GM12875 (cell line): Measurements from ENCODE around the gene KRT7.

Experiments
- H3K4me3 ChIP-seq: one replicate; pipeline ENCODE4 v1.5.1; 2011; ENCODE audit warnings: low read depth, low read length, control low read depth
- CTCF ChIP-seq: IDR thresholded peaks from 2 replicates; pipeline ENCODE4 v1.5.1; 2011; ENCODE audit warnings: low read depth, mild to moderate bottlenecking, control low read depth, inconsistent platforms, low read length, moderate library complexity, borderline replicate concordance; ENCODE audit not compliant: insufficient read depth

KRT7 gene

GRCh38 chr12:52209321-52209720 lies 23.7 kb upstream of the KRT7 start:
- H3K4me3 ChIP-seq, result no peak overlapping the region
- no peak for TF ChIP-seq CTCF

- no peak for TF ChIP-seq CTCF
These were observed 22.7 kb upstream of the KRT7 start for GRCh38 chr12:52210186-52210924.

GRCh38 chr12:52210925-52211650 lies 22.0 kb upstream of the KRT7 start:
- no peak for TF ChIP-seq CTCF
- H3K4me3 ChIP-seq, result no peak overlapping the region

More at GRCh38 chr12:52210186-52210924, 22.7 kb upstream of the KRT7 start:
- no peak overlapping the region for H3K4me3 ChIP-seq

- no peak overlapping the region for H3K4me3 ChIP-seq
- no peak for TF ChIP-seq CTCF
These were observed 21.1 kb upstream of the KRT7 start for GRCh38 chr12:52211716-52212585.

GRCh38 chr12:52212701-52213563 lies 20.1 kb upstream of the KRT7 start:
- no peak overlapping the region for H3K4me3 ChIP-seq
- no peak for TF ChIP-seq CTCF

- no peak overlapping the region for H3K4me3 ChIP-seq
- TF ChIP-seq CTCF, result peak; percentile 97
These were observed 19.3 kb upstream of the KRT7 start for GRCh38 chr12:52213564-52214420.
